A172 (cell line): ENCODE measurements around the gene GARIN5A. TPM values are rescaled to one million over a fixed set of nuclear protein-coding genes. Genes with fewer than 3 reads are reported as not detected.
"Not testable (repeated sequence)": the region's sequence is repeated elsewhere in the genome, so short reads cannot be mapped to it uniquely, and the experiment has no call there.

Experiments
- DNase-seq: peaks from one replicate; pipeline ENCODE4 v3.0.0-alpha.2; 2015; ENCODE audit warnings: low spot score
- total RNA-seq: library from RNA; depleted of rRNA; stranded (reverse); fragments of >200 nt; shearing (Covaris generic); gene quantifications from 2 replicates; pipeline ENCODE4 v1.2.3, GENCODE V29; 2014

GARIN5A gene
- total RNA-seq, 1 experiment from 2014 or later = 1.6 TPM

DNA sequence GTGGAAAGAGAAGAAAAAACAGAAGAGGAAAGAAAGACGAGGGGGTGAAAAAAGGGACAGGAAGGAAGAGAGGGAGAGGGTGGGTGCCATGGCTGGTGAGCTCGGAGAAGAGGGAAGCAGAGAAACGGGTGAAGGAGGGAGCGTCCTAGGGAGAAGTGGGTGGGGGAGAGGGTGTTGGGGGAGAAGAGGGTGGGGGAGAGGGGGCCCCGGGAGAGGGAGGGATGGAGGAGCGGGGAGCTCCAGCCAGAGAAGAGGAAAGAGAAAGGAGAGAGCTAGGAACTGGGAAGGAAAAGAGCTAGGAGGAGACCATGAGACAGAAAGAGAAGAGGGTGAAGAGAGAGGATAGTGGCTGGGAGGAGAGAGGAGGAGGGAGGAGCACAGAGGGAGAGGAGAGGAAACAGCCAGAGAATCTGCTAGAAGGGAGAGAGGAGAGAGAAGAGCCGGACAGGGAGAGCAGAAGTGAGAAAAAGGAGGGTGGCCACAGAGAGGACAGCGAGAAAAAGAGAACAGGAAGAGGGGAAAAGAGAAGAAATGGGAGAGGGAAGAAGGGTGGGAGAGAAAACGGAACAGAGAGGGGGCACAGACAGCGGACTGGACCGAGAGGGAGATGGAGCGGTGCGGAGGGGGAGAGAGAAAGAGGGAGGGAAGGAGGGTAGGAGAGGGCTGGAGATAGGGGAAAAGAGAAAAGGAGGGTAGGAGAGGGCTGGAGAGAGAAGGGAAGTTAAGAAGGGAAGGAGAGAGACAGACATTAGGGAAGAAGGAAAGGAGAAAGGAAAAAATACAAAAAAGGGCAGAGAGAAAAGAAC lies 11.9 kb upstream of the GARIN5A start:
- no peak for DNase-seq

DNA sequence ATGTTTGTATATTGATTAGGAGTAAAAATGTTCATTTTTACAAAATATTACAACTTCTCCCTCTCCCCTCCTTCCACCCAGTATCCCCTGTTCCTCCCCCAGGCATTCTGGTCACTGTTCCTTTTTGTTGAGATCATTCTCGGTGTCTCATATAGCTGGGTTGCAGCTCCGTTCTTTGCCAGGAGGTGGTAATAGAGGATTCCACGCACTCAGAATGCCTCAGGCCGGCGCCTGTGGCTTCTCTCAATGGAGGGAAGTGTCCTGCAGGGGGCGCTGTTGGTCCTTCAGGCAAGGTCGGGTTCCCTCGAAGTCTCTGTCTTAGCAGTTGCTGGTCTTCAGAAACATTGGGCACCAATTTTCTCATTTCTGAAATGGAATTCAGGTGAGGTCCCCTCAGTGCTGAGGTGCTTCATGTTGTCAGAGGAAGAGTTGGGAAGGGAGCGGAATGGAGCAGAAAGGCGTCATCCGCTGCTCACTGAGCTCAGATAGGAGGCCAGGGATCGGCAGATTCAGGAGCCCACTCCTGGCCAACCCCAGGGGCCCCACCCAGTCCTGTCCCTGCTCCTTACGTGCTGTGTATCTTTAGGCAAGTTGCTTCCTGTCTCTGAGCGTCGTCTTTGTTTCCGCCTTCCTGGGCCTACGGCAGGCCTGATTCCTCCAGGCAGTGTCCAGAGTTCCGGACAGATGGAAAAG lies 10.3 kb upstream of the GARIN5A start:
- DNase-seq = peak; percentile 16

DNA sequence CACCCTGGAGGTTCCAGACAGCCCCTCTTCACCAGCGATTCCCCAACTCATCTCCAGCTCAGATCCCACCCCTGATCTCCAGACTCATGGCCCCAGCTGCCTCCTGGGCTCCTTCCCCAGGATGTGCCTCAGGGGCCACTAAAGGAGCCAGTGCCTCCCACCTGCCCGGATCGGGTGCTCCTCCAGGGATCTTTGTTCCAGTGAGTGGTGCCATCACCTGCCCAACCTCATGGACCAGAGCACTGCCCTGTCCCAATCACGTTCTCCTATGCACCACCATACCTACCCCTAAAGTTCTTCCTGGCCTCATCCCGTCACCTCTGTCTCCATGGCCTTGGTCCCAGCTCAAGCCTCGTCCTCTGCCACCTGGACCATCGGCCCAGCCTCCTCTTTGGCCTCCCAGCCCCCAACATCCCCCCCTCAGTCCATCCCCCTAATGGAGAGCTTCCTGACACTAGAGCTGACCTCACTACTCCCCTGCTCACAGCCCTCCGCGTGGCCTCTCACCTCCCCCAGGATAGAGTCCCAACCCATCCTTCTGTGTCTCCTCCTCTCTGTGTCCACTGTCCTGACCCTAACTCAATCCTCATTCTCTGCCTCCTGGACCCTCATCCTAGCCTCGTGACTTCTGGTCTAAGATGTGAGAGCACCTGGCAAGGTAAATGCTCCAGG lies 8.8 kb upstream of the GARIN5A start:
- DNase-seq = no peak

DNA sequence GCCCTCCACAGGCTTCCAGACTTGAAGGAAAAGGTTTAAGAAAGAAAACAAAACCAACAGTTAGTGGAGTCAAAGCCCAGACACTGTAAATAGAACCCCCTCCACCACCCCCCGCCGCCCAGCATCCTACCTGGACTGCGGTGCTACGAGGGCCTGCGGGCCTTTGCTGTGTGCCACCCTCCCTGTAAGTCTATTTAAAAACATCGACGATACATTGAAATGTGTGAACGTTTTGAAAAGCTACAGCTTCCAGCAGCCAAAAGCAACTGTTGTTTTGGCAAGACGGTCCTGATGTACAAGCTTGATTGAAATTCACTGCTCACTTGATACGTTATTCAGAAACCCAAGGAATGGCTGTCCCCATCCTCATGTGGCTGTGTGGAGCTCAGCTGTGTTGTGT lies 6.3 kb upstream of the GARIN5A start:
- no peak for DNase-seq

DNA sequence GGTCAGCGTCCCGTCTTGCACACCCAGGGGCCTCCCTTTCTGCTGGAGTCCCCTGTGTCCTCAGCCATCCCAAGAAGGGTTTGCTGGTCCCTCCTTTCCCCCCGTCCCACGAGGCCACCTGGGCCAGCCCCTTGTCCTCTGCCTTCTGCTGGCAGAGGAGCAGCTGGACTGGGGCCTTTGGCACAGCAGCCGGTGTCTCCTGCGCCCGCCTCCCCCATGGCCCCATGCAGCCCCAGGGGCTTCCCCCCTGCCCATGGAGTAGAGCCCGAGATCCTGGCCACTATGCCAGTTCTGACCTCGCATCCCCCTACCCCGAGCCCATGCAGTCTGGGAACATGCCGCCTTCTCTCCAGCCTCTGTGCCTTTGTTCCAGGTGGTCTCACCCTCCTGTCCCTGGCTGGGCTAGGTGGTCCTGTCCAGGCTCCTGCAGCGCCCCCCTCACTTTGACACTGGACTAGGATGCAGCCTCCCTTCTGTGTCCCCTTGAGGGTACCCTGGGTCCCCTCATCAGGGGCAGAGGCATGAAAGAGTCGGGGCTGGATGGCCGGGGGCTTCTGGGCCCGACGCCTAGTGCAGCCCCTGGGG lies 5.7 kb upstream of the GARIN5A start:
- no peak for DNase-seq

DNA sequence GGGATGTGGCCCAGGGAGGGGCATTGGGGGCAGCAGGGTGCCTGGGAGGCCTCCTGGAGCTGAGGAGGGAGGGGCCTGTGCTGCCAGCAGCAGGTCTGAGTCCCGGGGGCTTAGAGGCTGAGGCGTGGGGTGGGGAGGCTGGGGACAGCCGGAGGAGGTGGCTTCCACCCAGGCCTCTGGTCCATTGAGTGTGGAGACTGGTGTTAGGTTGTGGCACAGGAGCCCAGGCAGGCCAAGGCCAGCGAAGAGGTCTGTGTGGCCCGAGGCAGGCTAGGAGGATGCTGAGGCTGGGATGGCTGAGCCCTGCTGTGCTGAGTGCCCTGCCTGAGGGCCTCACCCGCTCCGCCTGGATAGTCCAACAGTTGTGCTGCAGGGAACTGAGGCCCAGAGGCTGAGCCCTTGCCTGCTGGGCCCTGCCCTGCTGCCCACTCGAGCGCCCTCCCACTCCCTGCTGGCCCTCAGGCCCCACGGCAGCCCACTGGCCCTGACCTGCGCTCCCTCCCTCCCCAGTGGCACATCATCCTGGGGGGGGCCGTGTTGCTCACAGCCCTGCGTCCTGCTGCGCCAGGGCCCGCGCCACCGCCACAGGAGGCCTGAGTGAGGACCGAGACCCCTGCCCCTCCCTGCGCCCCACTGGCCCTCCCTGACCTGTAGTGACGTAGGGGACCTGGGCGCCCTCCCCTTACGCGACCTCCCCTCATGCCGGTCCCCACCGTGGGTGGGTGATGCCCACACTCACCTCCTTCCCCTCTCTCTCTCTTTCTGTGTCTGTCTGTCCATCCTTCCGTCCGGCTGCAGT lies 4.9 kb upstream of the GARIN5A start:
- no peak for DNase-seq

DNA sequence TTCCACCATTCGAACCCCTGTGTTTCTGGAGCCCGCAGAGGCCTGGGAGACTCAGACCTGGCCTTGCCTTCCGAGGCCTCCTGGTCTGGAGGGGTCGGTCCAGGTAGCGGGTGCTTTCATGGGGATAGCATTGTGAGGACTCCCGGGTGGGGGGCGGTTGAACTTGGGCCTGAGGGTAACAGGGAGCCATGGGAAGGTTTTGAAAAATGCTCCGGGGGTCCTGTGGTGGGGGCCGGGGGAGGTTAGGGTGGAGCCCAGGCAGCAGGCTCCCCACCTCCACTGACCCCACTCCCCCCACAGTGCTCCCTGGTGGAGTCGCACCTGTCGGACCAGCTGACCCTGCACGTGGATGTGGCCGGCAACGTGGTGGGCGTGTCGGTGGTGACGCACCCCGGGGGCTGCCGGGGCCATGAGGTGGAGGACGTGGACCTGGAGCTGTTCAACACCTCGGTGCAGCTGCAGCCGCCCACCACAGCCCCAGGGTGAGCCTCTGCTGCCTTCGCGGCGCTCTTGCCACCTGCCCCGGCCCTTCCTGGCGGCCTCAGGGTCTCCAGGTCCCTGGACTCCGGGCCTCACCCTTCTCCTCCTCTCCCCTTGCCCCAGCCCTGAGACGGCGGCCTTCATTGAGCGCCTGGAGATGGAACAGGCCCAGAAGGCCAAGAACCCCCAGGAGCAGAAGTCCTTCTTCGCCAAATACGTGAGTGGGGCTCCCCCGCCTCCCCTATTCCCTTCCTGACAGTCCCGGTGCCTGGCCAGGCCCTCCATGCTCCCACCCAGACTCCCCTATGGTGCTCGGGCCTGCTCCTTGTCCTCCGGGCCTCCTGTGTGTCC lies 3.8 kb upstream of the GARIN5A start:
- no peak for DNase-seq

DNA sequence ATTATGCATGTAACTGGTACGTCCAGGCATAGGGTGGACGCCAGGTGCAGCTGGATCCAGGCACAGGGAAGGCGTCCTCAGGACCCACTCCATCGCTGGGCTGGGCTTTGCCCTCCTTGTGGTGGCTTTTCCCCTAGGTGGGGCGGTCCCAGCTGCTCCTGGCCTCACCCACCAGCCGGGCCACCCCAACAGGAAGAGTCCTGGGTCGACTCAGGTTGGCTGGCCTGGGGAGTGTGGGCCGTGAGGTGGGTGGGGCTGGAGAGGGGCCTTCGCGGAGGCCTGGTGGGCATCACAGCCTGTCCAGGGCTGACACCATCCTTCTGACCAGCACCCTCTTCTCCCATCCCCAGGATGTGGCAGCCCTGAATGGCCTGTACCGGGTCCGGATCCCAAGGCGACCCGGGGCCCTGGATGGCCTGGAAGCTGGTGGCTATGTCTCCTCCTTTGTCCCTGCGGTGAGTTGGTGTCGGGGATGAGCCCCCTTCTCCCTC lies 3.2 kb upstream of the GARIN5A start:
- DNase-seq = no peak

DNA sequence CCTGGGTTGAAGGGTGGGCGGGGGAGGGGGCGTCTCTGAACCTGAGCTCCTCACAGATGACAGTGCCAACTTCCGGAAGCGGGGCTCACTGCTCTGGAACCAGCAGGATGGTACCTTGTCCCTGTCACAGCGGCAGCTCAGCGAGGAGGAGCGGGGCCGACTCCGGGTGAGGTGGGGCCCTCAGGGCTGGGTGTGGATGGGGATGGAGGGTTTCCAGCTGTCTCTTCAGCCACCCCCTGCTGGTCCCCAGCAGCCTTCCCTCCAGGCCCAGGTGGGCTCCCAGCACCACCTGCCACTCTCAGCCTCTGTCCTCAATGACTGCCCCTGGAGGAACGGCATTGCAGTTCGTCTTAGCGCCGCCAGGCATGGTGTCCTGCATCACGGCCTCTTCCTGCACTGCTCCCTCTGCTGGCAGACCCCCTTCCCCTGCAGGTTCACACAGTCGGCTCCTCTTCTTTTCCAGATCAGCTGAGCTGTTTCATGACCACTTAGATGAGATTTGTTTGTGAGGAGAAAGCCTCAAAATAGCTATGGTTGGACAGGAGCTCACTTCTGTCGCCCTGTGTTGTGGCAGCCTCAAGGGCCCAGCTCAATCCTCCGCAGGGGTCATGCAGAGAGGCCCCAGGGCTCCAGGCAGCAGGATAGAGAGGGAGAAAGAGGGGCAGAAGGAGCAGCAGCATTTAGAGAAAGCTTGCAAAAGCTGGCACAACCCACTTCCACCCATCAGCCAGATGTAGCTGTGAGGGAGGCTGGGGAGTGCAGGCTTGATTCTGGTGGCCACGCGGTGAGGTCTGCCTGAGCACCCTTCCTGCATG lies 2.5 kb upstream of the GARIN5A start:
- peak; percentile 78 for DNase-seq

DNA sequence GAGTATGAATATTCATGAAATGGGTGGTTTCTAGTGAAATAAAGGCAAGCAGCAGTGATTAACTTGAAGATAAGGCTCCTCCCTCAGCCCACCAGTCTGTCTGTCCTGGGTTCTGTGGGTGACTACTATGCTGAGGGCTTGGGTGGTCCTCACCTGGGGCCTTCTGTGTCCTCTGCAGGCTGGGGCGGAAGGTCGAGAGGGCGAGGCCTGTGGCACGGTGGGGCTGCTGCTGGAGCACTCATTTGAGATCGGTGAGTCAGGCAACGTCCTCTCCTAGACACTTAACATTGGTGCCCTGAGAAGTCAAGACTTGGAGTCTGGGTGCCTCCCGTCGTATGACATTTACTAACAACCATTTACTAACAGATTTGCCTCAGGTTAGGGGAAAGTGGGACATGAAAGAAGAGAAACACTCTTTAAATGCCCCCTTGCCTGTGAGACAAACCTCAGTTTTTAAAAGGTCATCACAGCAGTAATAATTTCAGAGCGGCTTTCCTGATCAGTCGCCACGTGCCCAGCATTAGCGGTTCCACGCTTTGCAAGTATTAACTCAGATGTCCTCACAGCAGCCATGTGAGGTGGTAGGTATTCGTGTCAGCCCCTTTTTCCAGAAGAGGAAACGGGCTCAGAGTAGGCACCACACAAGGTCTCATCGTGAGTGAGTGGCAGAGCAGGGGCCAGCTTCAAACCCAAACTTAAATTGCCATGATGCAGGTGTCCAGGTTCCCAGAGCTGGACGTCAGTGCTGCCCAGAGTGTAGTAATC lies 1.3 kb upstream of the GARIN5A start:
- no peak for DNase-seq

DNA sequence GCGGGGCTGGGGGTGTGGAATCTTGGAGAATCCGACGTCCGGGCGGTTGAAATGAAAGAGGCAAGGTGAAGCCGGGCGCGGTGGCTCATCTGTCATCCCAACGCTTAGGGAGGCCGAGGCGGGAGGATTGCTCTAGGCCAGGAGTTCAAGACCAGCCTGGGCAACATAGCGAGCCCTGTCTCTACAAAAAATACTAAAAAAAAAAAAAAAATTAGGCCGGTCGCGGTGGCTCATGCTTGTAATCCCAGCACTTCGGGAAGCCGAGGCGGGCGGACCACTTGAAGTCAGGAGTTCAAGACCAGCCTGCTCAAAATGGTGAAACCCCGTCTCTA lies 225 bp upstream of the GARIN5A start:
- DNase-seq = no peak

DNA sequence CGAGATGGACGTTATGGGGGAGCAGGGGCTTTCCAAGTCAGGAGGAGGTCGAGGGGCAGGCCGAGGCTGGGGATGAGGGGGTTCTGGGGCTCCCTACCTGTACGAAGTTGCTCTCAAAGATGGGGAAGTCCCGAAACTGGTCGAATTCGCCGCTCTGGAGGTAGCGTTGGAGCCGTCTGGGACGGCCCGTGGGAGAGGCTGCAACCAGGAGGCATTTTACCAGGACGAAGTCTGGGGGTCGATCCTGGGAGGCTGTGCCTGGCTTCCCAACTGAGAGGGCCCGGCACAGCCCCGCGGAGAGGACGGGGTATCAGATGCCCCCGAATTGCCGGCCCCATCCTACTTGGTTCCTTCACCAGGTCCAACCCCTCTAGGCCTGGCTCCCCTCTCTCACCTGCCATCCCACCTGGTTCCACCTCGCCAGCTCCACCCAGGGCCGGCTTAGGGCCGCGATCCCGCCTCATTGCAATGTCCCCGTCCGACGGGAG lies 868 bp downstream of the GARIN5A start:
- no peak for DNase-seq

DNA sequence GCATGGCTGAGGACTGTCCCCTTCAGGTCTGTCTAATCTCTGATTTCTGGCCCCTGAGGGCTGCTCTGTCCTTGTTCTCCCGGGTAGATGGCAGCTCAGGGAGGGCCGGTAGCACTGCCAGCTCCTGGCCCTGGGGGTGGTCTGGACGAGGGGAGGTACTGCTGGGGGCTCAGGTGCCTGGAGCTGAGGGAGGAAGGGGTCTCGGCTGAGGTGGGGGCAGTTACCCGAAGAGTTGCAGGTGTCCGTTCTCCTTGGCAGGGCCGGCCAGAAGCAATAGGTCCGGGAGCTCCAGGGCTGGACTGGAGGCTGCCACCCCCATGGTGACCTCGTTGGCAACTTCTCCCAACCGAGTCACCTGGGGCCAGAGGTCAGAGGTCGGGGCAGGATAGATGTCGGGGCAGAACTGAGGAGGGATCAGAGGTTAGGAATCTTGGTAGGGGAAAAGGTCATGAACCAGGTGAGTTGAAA lies 1.5 kb downstream of the GARIN5A start:
- DNase-seq = no peak

DNA sequence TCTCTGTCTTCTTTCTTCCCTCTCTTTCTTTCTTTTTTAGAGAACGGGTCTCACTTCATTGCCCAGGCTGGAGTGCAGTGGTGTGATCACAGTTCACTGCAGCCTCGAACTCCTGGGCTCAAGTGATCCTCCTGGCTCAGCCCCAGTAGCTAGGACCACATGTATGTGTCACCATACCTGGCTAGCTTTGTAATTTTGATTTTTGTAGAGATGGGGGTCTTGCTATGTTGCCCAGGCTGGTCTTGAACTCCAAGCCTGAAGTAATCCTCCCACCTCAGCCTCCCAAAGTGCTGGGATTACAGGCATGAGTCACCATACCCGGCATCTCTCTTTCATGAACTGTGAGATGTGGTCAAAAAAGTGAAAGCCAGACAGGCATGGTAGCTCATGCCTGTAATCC lies 3.3 kb downstream of the GARIN5A start:
- DNase-seq = not testable (repeated sequence)

DNA sequence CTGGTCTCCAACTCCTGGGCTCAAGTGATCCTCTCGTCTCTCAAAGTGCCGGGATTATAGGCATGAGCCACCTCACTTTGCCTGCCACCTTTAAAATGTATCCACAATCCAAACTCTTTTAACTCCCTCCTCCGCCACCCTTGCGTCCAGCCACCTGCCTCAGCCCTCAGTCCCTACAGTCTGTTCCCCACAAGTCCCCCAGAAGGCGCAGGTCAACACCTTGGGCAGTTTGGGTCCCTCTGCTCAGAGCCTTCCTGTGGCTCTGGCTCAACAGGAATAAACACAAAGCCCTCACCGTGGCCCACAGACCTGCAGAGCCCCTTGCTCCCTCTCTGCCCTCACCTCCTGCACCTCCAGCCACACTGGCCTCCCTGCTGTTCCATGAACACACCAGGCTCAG lies 7.8 kb downstream of the GARIN5A start:
- no peak for DNase-seq

DNA sequence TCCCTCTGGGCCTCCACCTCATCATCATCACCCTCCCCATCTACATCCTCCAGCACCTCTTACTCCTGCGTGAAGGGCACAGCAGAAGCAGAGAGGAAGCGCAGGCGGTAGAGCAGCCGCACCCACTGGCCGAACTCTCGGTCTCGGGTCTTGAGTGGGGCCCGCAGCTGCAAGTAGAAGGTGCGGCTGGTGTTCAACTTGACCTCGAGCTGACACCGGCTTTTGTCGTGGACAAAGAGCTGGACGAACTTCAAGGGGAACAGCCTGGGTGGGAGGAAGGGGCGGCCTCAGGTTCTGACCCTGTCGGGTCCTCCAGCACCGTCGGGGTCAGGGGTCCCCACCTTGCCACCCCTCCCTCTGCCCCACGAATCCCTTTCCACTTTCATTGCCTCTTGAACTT lies 9.1 kb downstream of the GARIN5A start:
- DNase-seq = no peak

DNA sequence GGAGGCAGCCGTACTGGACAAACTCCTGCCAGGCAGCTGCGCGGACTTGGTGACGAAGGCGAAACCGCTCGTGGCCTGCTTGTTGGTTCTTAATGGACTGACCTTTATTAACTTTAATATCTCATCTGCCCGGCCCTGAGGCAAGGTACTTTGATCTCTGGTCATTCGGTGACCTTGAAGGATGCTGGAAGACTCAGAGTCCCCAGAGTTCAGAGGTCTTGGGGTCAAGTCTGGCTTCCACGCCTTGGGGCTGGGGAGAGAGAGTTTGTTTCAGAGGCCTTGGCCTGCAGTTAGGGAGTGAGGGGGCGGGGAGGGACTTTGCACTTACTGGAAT lies 10.0 kb downstream of the GARIN5A start:
- no peak for DNase-seq

DNA sequence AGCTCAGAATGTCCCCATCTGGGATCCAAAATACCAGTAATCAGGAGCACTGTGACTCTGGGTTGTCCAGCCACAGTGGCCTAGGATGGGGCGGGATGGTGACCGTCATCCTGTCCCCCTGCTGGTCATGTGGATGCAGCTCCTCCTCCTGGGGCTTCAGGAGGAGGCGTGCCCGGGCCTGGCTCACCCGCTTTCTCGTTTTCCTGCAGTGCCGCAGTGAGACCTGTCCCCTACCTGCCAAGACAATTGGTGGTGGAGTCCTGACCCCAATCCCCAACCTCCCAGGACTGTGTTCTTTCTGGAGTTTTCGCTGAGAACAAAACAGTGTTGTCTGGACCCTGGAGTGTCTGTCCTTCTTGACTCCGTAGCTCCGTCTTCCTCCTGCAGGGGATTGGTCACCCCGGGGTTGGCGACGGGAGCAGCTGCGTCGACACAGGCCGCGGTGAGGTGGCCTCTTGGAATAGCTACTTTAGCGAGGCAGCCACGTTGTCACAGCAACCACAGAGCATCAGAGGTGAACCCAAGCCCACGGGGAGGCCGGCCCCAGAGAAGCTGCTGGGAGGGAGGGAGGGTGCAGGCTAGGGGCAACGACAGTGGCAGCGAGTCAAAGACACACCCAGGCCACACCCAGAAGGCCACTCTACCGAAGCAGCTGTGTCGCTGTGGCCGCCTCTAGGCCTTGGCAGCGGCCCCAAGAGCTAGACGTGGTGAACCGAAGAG lies 10.5 kb downstream of the GARIN5A start:
- DNase-seq = no peak
